ENCODE measurements around the gene STXBP1. TPM values are rescaled to one million over a fixed set of nuclear protein-coding genes. Genes with fewer than 3 reads are reported as not detected.
A peak's percentile ranks its signal among the peaks of the same experiment; 100 is the strongest.

The STXBP1 gene
- total and polyA plus RNA-seq, 4 donors = 19.2 to 65.8 (median 46.7) TPM

- Histone ChIP-seq H3K4me3 (no peak overlapping the region), H3K27ac (ENCODE audit: low read depth in 1 of 2, low read length in 1 of 2) (peak overlapping the region in 1 of 2 donors; percentile 96), H3K27me3 (ENCODE audit: control insufficient read depth in 3 of 3, insufficient read depth in 3 of 3, low read length in 2 of 3) (no peaks in the 10 kb centered on the region), H3K9me3 (ENCODE audit: control insufficient read depth in 4 of 4, insufficient read depth in 3 of 4, low read length in 3 of 4) (no peaks in the 10 kb centered on the region), H3K4me1 (ENCODE audit: control insufficient read depth in 5 of 5, insufficient read depth in 5 of 5, low read length in 5 of 5) (peaks cover 2 to 56% (median 30%) of the 10 kb centered on the region in 5 donors), H3K36me3 (ENCODE audit: control insufficient read depth in 4 of 4, insufficient read depth in 4 of 4, low read length in 4 of 4) (peaks cover 0 to 11% (median 5%) of the 10 kb centered on the region in 4 donors), H3K9ac (ENCODE audit: insufficient read depth in 1 of 2, low read length in 2 of 2) (no peak overlapping the region)
- 73 to 89% methylated on average over 13 of the region's 13 CpGs for WGBS, 2 donors
- no peak for ATAC-seq (ENCODE audit: insufficient read depth, low FRiP score)
- TF ChIP-seq CTCF (IDR thresholded peaks at IDR 0.05; ENCODE audit: control extremely low read depth, extremely low read depth) = no peak
- no peak for DNase-seq
These were observed 48.5 kb upstream of the STXBP1 start for GRCh38 chr9:127563579-127563978.

GRCh38 chr9:127565231-127565630 lies 46.8 kb upstream of the STXBP1 start:
- Histone ChIP-seq H3K9me3 (ENCODE audit: control insufficient read depth in 4 of 4, insufficient read depth in 3 of 4, low read length in 3 of 4) (no peaks in the 10 kb centered on the region), H3K4me1 (ENCODE audit: control insufficient read depth in 5 of 5, insufficient read depth in 5 of 5, low read length in 5 of 5) (peaks cover 2 to 53% (median 25%) of the 10 kb centered on the region in 5 donors), H3K27ac (ENCODE audit: low read depth in 1 of 2, low read length in 1 of 2) (peak overlapping the region in 1 of 2 donors; percentile 69), H3K27me3 (ENCODE audit: control insufficient read depth in 3 of 3, insufficient read depth in 3 of 3, low read length in 2 of 3) (no peaks in the 10 kb centered on the region), H3K4me3 (no peak overlapping the region), H3K36me3 (ENCODE audit: control insufficient read depth in 4 of 4, insufficient read depth in 4 of 4, low read length in 4 of 4) (peaks cover 0 to 10% (median 2%) of the 10 kb centered on the region in 4 donors), H3K9ac (ENCODE audit: insufficient read depth in 1 of 2, low read length in 2 of 2) (no peak overlapping the region)
- no peak for DNase-seq
- no peak for ATAC-seq (ENCODE audit: insufficient read depth, low FRiP score)
- TF ChIP-seq CTCF (IDR thresholded peaks at IDR 0.05; ENCODE audit: control extremely low read depth, extremely low read depth) = no peak
- 61 to 79% methylated on average over 11 of the region's 11 CpGs for WGBS, 2 donors

- ATAC-seq (ENCODE audit: insufficient read depth, low FRiP score) (peak; percentile 7), DNase-seq (peak in 1 of 3 donors; percentile 72)
- Histone ChIP-seq H3K4me3 (peak overlapping the region; percentile 42), H3K27me3 (ENCODE audit: control insufficient read depth in 3 of 3, insufficient read depth in 3 of 3, low read length in 2 of 3) (no peaks in the 10 kb centered on the region), H3K27ac (ENCODE audit: low read depth in 1 of 2, low read length in 1 of 2) (peak overlapping the region; percentile 58 to 92), H3K4me1 (ENCODE audit: control insufficient read depth in 5 of 5, insufficient read depth in 5 of 5, low read length in 5 of 5) (peaks cover 2 to 51% (median 20%) of the 10 kb centered on the region in 5 donors), H3K9ac (ENCODE audit: insufficient read depth in 1 of 2, low read length in 2 of 2) (peak overlapping the region; percentile 61 to 82), H3K9me3 (ENCODE audit: control insufficient read depth in 4 of 4, insufficient read depth in 3 of 4, low read length in 3 of 4) (no peaks in the 10 kb centered on the region), H3K36me3 (ENCODE audit: control insufficient read depth in 4 of 4, insufficient read depth in 4 of 4, low read length in 4 of 4) (peaks cover 0 to 7% (median 2%) of the 10 kb centered on the region in 4 donors)
- WGBS, 2 donors = 41 to 70% methylated on average over 11 of the region's 11 CpGs
- TF ChIP-seq CTCF (IDR thresholded peaks at IDR 0.05; ENCODE audit: control extremely low read depth, extremely low read depth) = no peak
These were observed 45.6 kb upstream of the STXBP1 start for GRCh38 chr9:127566351-127567001.
